Measurements from ENCODE around the gene PFN3.

The PFN3 gene

DNA sequence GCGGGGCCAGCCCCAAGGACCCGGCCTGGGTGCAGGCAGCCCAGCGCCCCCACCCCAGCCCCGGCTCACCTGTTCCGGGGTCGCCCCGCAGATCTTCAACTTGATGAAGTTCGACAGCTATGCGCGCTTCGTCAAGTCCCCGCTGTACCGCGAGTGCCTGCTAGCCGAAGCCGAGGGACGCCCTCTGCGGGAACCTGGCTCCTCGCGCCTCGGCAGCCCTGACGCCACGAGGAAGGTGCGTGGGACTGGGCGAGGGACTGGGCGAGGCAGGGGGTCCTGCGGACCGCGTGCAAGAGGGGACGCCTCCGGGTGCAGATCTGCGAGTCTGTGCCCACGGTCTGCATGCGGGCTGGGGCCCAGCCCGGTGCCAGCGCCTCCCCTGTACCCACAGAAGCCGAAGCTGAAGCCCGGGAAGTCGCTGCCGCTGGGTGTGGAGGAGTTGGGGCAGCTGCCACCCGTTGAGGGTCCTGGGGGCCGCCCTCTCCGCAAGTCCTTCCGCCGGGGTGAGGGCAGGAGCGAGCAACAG lies 33.1 kb downstream of the PFN3 start:
- ChIA-PET CTCF (interaction anchor here (0.5 to 0.7 kb wide), 2 partner anchors 203 to 1193 kb away, joined by 3 read pairs; no protein-coding TSS in a partner anchor), POLR2A (ENCODE audit: low non-redundant PET) (no interaction called here)
- peak overlapping the region; percentile 89 for H3K27ac ChIP-seq
- TF ChIP-seq, protein P1, sequence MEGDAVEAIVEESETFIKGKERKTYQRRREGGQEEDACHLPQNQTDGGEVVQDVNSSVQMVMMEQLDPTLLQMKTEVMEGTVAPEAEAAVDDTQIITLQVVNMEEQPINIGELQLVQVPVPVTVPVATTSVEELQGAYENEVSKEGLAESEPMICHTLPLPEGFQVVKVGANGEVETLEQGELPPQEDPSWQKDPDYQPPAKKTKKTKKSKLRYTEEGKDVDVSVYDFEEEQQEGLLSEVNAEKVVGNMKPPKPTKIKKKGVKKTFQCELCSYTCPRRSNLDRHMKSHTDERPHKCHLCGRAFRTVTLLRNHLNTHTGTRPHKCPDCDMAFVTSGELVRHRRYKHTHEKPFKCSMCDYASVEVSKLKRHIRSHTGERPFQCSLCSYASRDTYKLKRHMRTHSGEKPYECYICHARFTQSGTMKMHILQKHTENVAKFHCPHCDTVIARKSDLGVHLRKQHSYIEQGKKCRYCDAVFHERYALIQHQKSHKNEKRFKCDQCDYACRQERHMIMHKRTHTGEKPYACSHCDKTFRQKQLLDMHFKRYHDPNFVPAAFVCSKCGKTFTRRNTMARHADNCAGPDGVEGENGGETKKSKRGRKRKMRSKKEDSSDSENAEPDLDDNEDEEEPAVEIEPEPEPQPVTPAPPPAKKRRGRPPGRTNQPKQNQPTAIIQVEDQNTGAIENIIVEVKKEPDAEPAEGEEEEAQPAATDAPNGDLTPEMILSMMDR (conservative IDR thresholded peaks at IDR 0.05; ENCODE audit: low read depth): no peak
- DNase-seq (ENCODE audit: low spot score): no peak

DNA sequence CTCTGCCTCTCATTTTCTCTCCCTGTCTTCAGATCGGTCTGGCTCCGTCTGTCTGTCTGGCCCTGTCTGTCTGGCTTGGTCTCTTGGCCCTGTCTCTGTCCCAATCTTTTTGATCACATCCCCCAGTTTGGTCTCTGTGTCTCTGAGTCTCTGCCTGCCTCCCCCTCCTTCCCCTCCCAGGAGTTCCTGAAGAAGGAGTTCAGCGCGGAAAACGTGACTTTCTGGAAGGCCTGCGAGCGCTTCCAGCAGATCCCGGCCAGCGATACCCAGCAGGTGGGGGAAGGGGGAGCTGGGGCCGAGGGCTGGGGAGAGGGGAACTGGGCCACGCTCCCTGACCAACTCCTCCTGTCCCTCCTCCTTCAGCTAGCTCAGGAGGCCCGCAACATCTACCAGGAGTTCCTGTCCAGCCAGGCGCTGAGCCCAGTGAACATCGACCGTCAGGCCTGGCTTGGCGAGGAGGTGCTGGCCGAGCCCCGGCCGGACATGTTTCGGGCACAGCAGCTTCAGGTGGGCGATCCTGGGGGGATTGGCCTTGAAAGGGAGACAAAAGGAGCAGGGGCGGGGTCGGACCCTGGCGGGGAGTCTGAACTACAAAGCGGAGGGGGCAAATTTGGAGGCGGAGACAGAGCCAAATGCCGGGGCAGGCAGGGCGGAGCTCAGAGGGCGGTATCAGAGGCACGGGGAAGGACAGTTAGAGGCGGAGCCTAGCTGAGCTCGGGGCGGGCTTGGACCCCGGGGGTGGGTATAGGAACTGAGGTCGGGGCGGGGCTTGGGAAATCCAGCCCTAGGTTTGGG lies 33.7 kb downstream of the PFN3 start:
- H3K27ac ChIP-seq: peak overlapping the region; percentile 89
- DNase-seq (ENCODE audit: low spot score): peak; percentile 58
- ChIA-PET CTCF (interaction anchor here (0.5 to 1.5 kb wide), 4 partner anchors 21 to 1192 kb away, joined by 3 read pairs; no protein-coding TSS in a partner anchor), POLR2A (ENCODE audit: low non-redundant PET) (no interaction called here)
- TF ChIP-seq, protein P1 (conservative IDR thresholded peaks at IDR 0.05; ENCODE audit: low read depth): no peak

DNA sequence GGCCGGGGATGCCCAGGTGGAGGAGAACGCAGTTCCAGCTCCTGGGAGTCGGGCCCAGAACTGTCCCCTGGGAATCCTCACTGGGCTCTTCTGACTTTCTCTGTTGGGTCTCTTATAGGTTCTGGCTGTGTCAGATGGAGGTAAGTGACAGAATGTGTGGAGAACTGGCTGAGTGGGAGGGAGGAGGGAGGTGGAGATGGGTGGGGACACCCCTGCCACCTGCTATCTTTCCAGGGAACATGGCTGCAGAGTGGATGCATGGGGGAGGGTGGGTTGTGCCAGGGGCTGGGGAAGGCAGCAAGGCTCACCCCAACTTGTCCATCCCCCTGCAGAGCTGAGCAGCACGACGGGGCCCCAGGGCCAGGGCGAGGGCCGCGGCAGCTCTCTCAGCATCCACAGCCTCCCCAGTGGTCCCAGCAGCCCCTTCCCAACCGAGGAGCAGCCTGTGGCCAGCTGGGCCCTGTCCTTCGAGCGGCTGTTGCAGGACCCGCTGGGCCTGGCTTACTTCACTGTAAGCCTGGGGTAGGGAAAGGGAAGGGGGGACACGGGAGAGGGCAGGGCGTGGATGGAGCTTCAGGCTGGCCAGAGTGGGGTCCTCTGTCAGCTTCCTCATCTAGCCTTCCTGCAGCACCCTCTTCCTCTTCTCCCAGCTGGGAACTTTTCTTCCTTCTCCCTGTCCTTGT lies 34.5 kb downstream of the PFN3 start:
- POLR2A ChIA-PET (ENCODE audit: low non-redundant PET): no interaction called here
- TF ChIP-seq, protein P1 (conservative IDR thresholded peaks at IDR 0.05; ENCODE audit: low read depth): no peak
- CTCF ChIA-PET: interaction anchor here (1.5 kb wide), 1 partner anchor 22 kb away, joined by 3 read pairs; no protein-coding TSS in a partner anchor
- no peak for DNase-seq (ENCODE audit: low spot score)
- peak overlapping the region; percentile 89 for H3K27ac ChIP-seq

DNA sequence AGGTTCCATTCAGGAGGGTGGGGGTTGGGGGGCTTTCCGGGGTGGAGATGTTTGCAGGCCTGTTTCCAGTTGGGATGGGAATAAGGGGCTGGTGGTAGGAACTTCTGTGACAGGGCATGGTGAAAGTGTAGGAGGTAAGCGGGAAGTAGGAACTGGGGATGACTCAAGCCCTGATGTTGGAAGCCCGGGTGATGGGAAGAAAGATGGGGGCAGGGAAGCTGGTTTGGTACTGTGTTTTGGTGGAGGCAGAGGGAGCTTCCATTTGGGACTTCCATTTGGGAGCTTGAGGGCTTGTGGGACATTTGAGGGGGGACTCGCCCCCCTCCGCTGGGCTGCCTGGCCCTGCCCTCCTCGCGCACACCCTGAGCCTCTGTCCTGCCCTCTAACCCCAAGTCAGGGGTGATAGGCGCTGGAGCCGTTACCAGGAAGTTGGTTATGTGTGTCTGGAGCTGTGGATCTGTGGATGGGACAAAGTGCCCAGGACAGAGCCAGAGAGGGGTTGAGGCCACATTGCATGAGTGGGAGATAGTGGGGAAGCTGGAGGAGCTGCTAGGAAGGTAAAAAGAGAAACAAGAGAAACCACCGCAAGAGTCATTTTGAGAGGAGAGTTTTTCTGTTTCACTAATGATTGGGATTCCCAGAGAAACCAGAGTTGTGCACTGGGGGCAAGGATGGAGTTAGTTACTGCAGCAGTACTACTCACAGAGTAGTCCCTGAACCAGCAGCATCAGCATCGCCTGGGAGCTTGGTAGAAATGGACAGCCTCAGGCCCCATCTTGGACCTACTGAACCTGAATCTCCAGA lies 36.1 kb downstream of the PFN3 start:
- no peak for DNase-seq (ENCODE audit: low spot score)
- H3K27ac ChIP-seq: peak overlapping the region; percentile 89
- POLR2A ChIA-PET (ENCODE audit: low non-redundant PET): no interaction called here
- CTCF ChIA-PET: interaction anchor here (0.6 to 1.5 kb wide), 10 partner anchors 13 to 251 kb away, joined by 3 to 5 read pairs (median 3); partner anchors contain the start of gene LMAN2
- TF ChIP-seq, protein P1 (conservative IDR thresholded peaks at IDR 0.05; ENCODE audit: low read depth): no peak

DNA sequence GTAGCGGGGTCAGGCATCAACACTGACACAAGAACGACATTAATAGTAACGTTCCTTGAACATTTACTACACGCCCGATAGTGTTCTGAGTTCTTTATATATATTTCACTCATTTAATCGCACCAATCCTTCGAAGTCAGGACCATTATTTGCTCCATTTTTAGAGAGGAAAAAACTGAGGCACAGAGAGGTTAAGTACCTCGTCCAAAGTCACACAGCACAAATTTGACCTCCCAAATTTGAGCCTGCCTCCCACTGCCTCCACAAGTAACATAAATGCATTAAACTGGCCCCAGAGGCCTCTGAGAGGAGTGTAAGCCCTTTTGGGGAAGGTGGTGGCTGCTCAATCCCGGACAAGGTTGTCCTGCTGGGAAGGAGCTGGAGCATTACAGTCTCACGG lies 36.9 kb downstream of the PFN3 start:
- ChIA-PET POLR2A (ENCODE audit: low non-redundant PET) (interaction anchor here (0.6 kb wide), 1 partner anchor 10 kb away, joined by 3 read pairs; no protein-coding TSS in a partner anchor), CTCF (interaction anchor here (1.0 to 1.5 kb wide), 6 partner anchors 12 to 250 kb away, joined by 3 to 5 read pairs (median 3); partner anchors contain the start of gene LMAN2)
- no peak for DNase-seq (ENCODE audit: low spot score)
- TF ChIP-seq, protein P1 (conservative IDR thresholded peaks at IDR 0.05; ENCODE audit: low read depth): no peak
- peak overlapping the region; percentile 89 for H3K27ac ChIP-seq
